Activated CD4-positive, alpha-beta T cell treated with anti-CD3 and anti-CD28 coated beads for 4 hours (primary cell): ENCODE measurements around the gene SMIM5.
"Not testable (repeated sequence)": the region's sequence is repeated elsewhere in the genome, so short reads cannot be mapped to it uniquely, and the experiment has no call there.

ENCODE experiments used
- DNase-seq, 2 donors: peaks; one replicate each; pipeline ENCODE4 v3.0.0-alpha.2; 2020

SMIM5 gene

GRCh38 chr17:75626496-75627038, 6.7 kb upstream of the SMIM5 start:
- no peak for DNase-seq

- DNase-seq = no peak
Measured at GRCh38 chr17:75627094-75627493, 6.1 kb upstream of the SMIM5 start.

GRCh38 chr17:75628425-75628824, 4.8 kb upstream of the SMIM5 start:
- DNase-seq = no peak

GRCh38 chr17:75629157-75629556, 4.1 kb upstream of the SMIM5 start:
- no peak for DNase-seq

GRCh38 chr17:75630071-75630917, 2.9 kb upstream of the SMIM5 start:
- no peak for DNase-seq

GRCh38 chr17:75631353-75631752, 1.9 kb upstream of the SMIM5 start:
- DNase-seq = no peak

- DNase-seq = no peak
Measured at GRCh38 chr17:75632428-75632827, 806 bp upstream of the SMIM5 start.

- peak; percentile 40 to 56 for DNase-seq
Measured at GRCh38 chr17:75633486-75634375, 497 bp downstream of the SMIM5 start.

- no peak for DNase-seq
Measured at GRCh38 chr17:75634376-75634740, 1.1 kb downstream of the SMIM5 start.

GRCh38 chr17:75634754-75635609, 1.7 kb downstream of the SMIM5 start:
- DNase-seq = no peak

GRCh38 chr17:75635610-75636202, 2.5 kb downstream of the SMIM5 start:
- DNase-seq = no peak

- no peak for DNase-seq
Measured at GRCh38 chr17:75636381-75637142, 3.3 kb downstream of the SMIM5 start.

GRCh38 chr17:75637143-75637538, 3.9 kb downstream of the SMIM5 start:
- DNase-seq = no peak

- no peak for DNase-seq
Measured at GRCh38 chr17:75637551-75637950, 4.3 kb downstream of the SMIM5 start.

- DNase-seq = not testable (repeated sequence)
Measured at GRCh38 chr17:75638039-75638438, 4.8 kb downstream of the SMIM5 start.

- no peak for DNase-seq
Measured at GRCh38 chr17:75638893-75639292, 5.7 kb downstream of the SMIM5 start.

- DNase-seq = no peak
Measured at GRCh38 chr17:75639327-75639726, 6.1 kb downstream of the SMIM5 start.

GRCh38 chr17:75639771-75640555, 6.7 kb downstream of the SMIM5 start:
- DNase-seq = no peak

GRCh38 chr17:75640556-75641119, 7.4 kb downstream of the SMIM5 start:
- no peak for DNase-seq

GRCh38 chr17:75641343-75641742, 8.1 kb downstream of the SMIM5 start:
- no peak for DNase-seq
